GM12874 (cell line): ENCODE measurements around the gene KIF18A.

Experiments
- TF ChIP-seq, protein P1 (sequence below): IDR thresholded peaks from 2 replicates; pipeline ENCODE4 v1.5.1; 2011; ENCODE audit warnings: low read depth, mild to moderate bottlenecking, control low read depth, low read length, moderate library complexity; ENCODE audit not compliant: insufficient read depth

The KIF18A gene

DNA sequence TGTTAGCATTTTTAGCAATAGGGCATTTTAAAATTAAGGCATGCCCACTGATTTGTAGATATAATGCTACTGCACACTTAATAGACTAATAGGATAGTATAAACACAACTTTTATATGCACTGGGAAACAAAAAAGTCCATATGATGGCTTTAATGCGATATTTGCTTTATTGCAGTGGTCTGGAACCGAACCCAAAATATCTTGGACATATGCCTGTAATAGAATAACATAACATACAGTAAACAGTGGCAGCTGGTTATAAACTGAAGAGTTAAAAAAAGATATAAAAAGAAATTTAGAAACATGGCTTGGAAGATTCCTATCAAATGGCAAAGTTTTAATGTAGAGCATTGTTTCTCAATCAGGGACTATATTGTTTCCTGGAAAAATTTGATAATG, 111.9 kb downstream of the KIF18A start:
- TF ChIP-seq, protein P1, sequence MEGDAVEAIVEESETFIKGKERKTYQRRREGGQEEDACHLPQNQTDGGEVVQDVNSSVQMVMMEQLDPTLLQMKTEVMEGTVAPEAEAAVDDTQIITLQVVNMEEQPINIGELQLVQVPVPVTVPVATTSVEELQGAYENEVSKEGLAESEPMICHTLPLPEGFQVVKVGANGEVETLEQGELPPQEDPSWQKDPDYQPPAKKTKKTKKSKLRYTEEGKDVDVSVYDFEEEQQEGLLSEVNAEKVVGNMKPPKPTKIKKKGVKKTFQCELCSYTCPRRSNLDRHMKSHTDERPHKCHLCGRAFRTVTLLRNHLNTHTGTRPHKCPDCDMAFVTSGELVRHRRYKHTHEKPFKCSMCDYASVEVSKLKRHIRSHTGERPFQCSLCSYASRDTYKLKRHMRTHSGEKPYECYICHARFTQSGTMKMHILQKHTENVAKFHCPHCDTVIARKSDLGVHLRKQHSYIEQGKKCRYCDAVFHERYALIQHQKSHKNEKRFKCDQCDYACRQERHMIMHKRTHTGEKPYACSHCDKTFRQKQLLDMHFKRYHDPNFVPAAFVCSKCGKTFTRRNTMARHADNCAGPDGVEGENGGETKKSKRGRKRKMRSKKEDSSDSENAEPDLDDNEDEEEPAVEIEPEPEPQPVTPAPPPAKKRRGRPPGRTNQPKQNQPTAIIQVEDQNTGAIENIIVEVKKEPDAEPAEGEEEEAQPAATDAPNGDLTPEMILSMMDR, result no peak

DNA sequence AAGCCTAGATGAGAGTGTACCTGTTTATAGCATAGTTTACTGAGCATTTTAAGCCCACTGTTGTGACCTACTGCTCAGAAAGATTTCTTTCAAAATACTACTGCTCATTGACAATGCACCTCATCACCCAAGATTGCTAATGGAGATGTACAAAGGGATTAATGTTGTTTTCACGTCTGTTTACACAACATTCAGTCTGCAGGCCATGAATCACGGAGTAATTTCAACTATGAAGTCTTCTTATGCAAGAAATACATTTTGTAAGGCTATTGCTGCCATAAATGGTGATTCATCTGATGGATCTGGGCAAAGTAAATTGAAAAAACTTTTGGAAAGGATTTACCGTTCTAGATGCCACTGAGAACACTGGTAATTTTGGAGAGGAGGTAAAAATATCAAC, 112.9 kb downstream of the KIF18A start:
- TF ChIP-seq, protein P1, result no peak

DNA sequence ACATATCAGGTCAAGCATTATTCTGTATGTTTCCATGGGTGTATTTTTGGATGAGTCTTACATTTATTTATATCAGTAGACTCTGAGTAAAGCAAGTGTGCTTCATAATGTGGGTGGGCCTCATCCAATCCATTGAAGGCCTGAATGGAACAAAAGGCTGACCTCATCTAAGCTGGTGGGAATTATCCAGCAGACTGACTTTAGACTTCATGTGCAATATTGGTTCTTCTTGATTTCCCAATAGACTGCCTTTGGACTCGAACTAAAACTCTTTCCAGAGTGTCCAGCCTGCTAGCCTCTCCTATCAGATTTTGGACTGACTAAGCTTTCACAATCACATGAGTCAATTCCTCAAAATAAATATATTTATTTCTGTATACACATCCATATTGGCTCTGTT, 116.2 kb downstream of the KIF18A start:
- TF ChIP-seq, protein P1, result no peak

DNA sequence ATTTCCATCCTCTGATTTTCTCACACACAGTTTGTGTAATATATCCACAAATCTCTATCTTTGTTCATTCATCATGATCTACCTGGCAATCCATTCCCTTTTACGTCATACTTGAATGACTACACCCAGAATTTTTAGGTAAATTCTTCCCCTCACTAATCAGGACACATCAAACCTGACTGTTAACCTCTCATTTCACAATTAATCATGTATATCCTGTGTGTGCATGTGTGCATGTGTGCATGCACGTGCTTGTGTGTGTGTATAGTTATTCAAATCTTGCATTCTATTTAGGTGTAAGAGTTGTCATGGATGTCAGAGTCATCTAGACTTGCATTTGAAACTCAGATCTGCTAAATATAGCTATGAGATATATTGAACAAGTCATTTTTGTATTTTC, 130.4 kb downstream of the KIF18A start:
- TF ChIP-seq, protein P1, result no peak

DNA sequence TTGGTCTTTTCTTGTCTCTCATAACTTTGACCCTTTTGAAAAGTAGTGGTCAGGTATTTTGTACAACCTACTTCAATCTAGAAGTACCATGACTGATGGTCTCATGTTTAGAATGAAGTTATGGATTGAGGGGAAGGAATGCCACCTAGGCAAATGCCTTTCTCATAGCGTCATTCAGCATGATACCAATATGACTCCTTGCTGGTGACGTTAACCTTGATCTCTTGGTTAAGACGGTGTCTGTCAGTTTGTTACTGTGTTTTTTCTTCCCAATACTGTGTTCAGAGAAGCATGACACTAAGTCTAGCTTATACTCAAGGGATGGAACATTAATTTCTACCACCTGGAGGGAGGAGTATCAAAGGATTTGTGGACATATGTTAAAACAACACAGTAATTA, 130.9 kb downstream of the KIF18A start:
- TF ChIP-seq, protein P1, result no peak

DNA sequence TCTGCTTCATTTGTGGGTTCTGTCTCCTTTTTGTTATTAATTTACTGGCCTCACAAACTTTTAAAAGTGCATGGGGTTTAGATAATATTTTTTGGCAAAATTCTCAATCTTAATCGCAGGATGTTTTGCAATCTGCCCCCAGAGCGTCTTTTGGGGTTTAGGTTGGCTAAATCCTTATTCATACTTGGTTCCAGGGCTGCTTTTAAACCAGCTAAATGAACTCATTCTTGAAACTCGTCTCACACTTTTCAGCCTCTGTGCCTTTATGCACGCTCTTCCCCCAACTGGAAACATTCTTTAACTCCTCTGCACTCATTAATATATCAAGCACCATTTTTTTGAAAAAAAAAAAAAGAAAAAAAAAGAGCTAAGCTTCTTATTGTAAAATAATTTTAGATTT, 131.7 kb downstream of the KIF18A start:
- TF ChIP-seq, protein P1, result no peak

DNA sequence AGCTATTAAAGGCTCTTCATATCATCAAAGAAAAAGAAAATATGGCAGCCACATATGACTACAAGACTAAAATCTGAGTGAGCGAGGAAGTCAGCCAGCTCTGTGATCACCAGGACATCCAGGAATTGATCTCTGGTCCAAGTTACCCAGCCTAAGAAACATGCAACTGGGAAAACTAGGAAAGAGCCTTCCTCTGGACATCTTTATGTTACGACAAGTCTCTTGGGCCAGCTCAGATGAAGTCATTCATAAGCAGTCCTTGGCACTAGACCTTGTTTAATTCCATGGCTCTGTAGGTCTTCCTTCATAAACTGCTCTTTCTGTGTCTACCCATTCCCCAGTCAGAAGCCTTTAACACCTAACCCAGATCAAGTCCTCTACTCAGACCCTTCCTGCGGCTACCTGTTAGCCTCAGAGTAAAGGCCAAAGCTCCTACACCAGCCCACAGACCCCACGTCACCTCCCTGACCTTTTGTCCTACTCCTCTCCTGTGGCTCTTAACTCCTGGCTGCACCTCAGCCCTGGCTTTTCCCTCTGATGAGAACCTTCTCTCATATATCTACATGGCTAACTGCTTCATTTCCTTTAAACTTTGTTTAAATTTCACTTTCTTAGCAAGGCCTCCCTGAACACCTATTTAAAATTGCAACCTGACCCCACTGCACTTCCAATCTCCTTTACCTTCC, 134.0 kb downstream of the KIF18A start:
- TF ChIP-seq, protein P1, result no peak
